GM18867 (cell line): ENCODE data around the gene IQSEC3.

Experiments
- ATAC-seq: cut with Tn5 transposase; IDR thresholded peaks from one replicate; pipeline ENCODE4 v1.9.1; 2021; ENCODE audit warnings: mild to moderate bottlenecking, moderate library complexity; ENCODE audit not compliant: unreplicated experiment

The IQSEC3 gene

GRCh38 chr12:138171-138897 is 71.8 kb downstream of the IQSEC3 start:
- ATAC-seq = no peak

- ATAC-seq = no peak
These were observed 72.4 kb downstream of the IQSEC3 start for GRCh38 chr12:138898-139534.

- no peak for ATAC-seq
These were observed 73.0 kb downstream of the IQSEC3 start for GRCh38 chr12:139585-139984.

- ATAC-seq = no peak
These were observed 73.6 kb downstream of the IQSEC3 start for GRCh38 chr12:140162-140561.

GRCh38 chr12:143964-144649 is 77.5 kb downstream of the IQSEC3 start:
- ATAC-seq = no peak

GRCh38 chr12:144650-145284 is 78.2 kb downstream of the IQSEC3 start:
- ATAC-seq = no peak

- no peak for ATAC-seq
These were observed 78.9 kb downstream of the IQSEC3 start for GRCh38 chr12:145369-145960.

GRCh38 chr12:147242-147641 is 80.7 kb downstream of the IQSEC3 start:
- no peak for ATAC-seq

GRCh38 chr12:148676-149416 is 82.3 kb downstream of the IQSEC3 start:
- ATAC-seq = no peak

GRCh38 chr12:151579-151978 is 85.0 kb downstream of the IQSEC3 start:
- ATAC-seq = no peak

- no peak for ATAC-seq
These were observed 85.9 kb downstream of the IQSEC3 start for GRCh38 chr12:152440-152839.

GRCh38 chr12:153080-153746 is 86.6 kb downstream of the IQSEC3 start:
- peak; percentile 62 for ATAC-seq

GRCh38 chr12:154058-154457 is 87.5 kb downstream of the IQSEC3 start:
- ATAC-seq = no peak

- no peak for ATAC-seq
These were observed 88.4 kb downstream of the IQSEC3 start for GRCh38 chr12:155006-155405.

GRCh38 chr12:155646-156045 is 89.1 kb downstream of the IQSEC3 start:
- ATAC-seq = no peak

GRCh38 chr12:156945-157344 is 90.4 kb downstream of the IQSEC3 start:
- ATAC-seq = no peak

- ATAC-seq = no peak
These were observed 91.1 kb downstream of the IQSEC3 start for GRCh38 chr12:157644-158043.

- no peak for ATAC-seq
These were observed 92.7 kb downstream of the IQSEC3 start for GRCh38 chr12:159156-159782.

- no peak for ATAC-seq
These were observed 94.3 kb downstream of the IQSEC3 start for GRCh38 chr12:160858-161257.

- no peak for ATAC-seq
These were observed 95.3 kb downstream of the IQSEC3 start for GRCh38 chr12:161823-162222.
